CD1c-positive myeloid dendritic cell (primary cell): ENCODE results near the gene ZNF579.

ENCODE experiments used
- DNase-seq: peaks from one replicate; pipeline ENCODE4 v3.0.0-alpha.2; 2016; ENCODE audit errors: extremely low spot score

ZNF579 gene

GRCh38 chr19:55580628-55581144, at the start of gene ZNF579:
Gene ZNF579 (minus strand): TSS chr19:55580848. CDS start chr19:55579639, 1,209 bp downstream.
- peak; percentile 81 for DNase-seq

GRCh38 chr19:55626350-55626749, 45.7 kb upstream of the ZNF579 start:
- DNase-seq = peak; percentile 39

GRCh38 chr19:55625004-55625326, 44.3 kb upstream of the ZNF579 start:
- DNase-seq = no peak

GRCh38 chr19:55624109-55625003, 43.7 kb upstream of the ZNF579 start, which contains the start of gene ZNF784:
Gene ZNF784 (minus strand): TSS chr19:55624566. CDS start chr19:55624561, 5 bp downstream.
- peak; percentile 97 for DNase-seq

- peak; percentile 19 for DNase-seq
Observed at GRCh38 chr19:55623561-55623960, 42.9 kb upstream of the ZNF579 start.

GRCh38 chr19:55623130-55623529, 42.5 kb upstream of the ZNF579 start:
- DNase-seq = no peak

- DNase-seq = no peak
Observed at GRCh38 chr19:55622242-55622969, 41.8 kb upstream of the ZNF579 start.

- DNase-seq = no peak
Observed at GRCh38 chr19:55621673-55622231, 41.1 kb upstream of the ZNF579 start.

- no peak for DNase-seq
Observed at GRCh38 chr19:55621205-55621672, 40.6 kb upstream of the ZNF579 start.

GRCh38 chr19:55620410-55621204, 40.0 kb upstream of the ZNF579 start:
- DNase-seq = peak; percentile 40

GRCh38 chr19:55619286-55619685, 38.6 kb upstream of the ZNF579 start:
- no peak for DNase-seq

- DNase-seq = no peak
Observed at GRCh38 chr19:55618426-55618825, 37.8 kb upstream of the ZNF579 start.

GRCh38 chr19:55617426-55617825, 36.8 kb upstream of the ZNF579 start:
- DNase-seq = no peak

- no peak for DNase-seq
Observed at GRCh38 chr19:55616395-55616875, 35.8 kb upstream of the ZNF579 start.

GRCh38 chr19:55615543-55616394, 35.1 kb upstream of the ZNF579 start:
- no peak for DNase-seq

- DNase-seq = no peak
Observed at GRCh38 chr19:55614711-55615542, 34.3 kb upstream of the ZNF579 start.

GRCh38 chr19:55613930-55614710, 33.5 kb upstream of the ZNF579 start:
- no peak for DNase-seq

GRCh38 chr19:55613396-55613795, 32.7 kb upstream of the ZNF579 start:
- no peak for DNase-seq
